ENCODE data around the gene MYBPH. TPM values are rescaled to one million over a fixed set of nuclear protein-coding genes. Genes with fewer than 3 reads are reported as not detected.

Gene MYBPH
- total and polyA plus RNA-seq, 10 of the 15 experiments (the other 5 are each of a cell fraction or from before 2014, with no cell fraction given) = 0.06 to 0.10 TPM; not detected in 8

DNA sequence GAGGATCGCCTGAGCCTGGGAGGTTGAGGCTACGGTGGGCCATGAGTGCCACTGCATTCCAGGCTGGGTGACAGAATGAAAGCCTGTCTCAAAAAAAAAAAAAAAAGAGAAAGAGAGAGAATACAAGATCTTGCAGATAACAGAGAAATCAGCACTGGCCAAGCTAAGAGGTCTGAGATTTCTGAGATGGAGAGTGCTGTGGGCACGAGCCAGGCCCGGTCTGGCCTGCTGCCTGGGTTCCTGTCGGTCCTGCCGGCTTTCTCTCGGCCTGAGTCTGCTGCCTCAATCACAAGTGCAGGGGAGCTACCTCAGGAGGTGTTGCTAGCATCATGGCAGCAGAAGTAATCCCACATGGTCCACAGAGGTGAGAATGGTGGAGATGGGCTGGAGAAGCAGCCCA lies 29.1 kb downstream of the MYBPH start:
- no TSS peak for BruUV-seq (replicated peaks)
- intact Hi-C loops (cut with micrococcal nuclease; ENCODE audit: unreplicated experiment) (no loop called here), in situ Hi-C loops (cut with MboI) (no loop called here)
- Histone ChIP-seq H3K9ac (ENCODE audit: control insufficient read depth, insufficient read depth, low read length) (no peak overlapping the region), H2AFZ (ENCODE audit: control insufficient read depth, low read depth, low read length) (no peak overlapping the region), H4K20me1 (ENCODE audit: control insufficient read depth, insufficient read depth) (no peaks in the 10 kb centered on the region), H3K4me3 (no peak overlapping the region), H3K4me1 (ENCODE audit: control insufficient read depth, insufficient read depth, low read length) (no peaks in the 10 kb centered on the region), H3K9me3 (replicated peaks; ENCODE audit: control insufficient read depth, insufficient read depth, low read length) (no peaks in the 10 kb centered on the region), H3K27me3 (replicated peaks in 1 of 2; ENCODE audit: control insufficient read depth in 2 of 2, insufficient read depth in 2 of 2, low read length in 1 of 2) (peaks cover 0 to 4% of the 10 kb centered on the region in 2 experiments; a peak in 3 of 4 replicates), H3K4me2 (ENCODE audit: control insufficient read depth, insufficient read depth) (no peak overlapping the region), H3K79me2 (ENCODE audit: control insufficient read depth, insufficient read depth, low read length) (no peaks in the 10 kb centered on the region), H3K36me3 (ENCODE audit: control insufficient read depth in 2 of 2, insufficient read depth in 2 of 2, low read length in 1 of 2) (no peaks in the 10 kb centered on the region), H3K27ac (ENCODE audit: control insufficient read depth, insufficient read depth) (no peak overlapping the region)
- CTCF ChIA-PET = interaction anchor here (0.6 kb wide), 1 partner anchor 192 kb away, joined by 3 read pairs; no protein-coding TSS in a partner anchor
- POLR2A ChIA-PET = interaction anchor here (0.7 kb wide), 1 partner anchor 460 kb away, joined by 6 read pairs; no protein-coding TSS in a partner anchor
- WGBS (ENCODE audit: insufficient coverage, insufficient replicate concordance, low lambda C conversion rate, missing lambda C conversion rate) = 7% methylated on average over 7 of the region's 7 CpGs
- SMC1A ChIA-PET (ENCODE audit: uncharacterized antibody, unreplicated experiment) = interaction anchor here (0.9 kb wide), 1 partner anchor 14 kb away, joined by 3 read pairs; no protein-coding TSS in a partner anchor
- FAIRE-seq = no peak
- ATAC-seq = no peak
- RAD21 ChIA-PET (ENCODE audit: unreplicated experiment) = no interaction called here
- TF ChIP-seq RELA (IDR thresholded peaks at IDR 0.05; ENCODE audit: borderline replicate concordance, partially characterized antibody) (no peak), TCF12 (IDR thresholded peaks at IDR 0.05; ENCODE audit: low read depth, low read length) (no peak), KLF5 (IDR thresholded peaks at IDR 0.05; ENCODE audit: partially characterized antibody) (no peak), YBX1 (IDR thresholded peaks at IDR 0.05) (no peak), SPI1 (IDR thresholded peaks at IDR 0.05; ENCODE audit: borderline replicate concordance, insufficient read depth, low read depth, low read length) (no peak), NFYA (IDR thresholded peaks at IDR 0.05; ENCODE audit: borderline replicate concordance, low read depth, low read length) (no peak)
- no peak for DNase-seq (ENCODE audit: low read depth, low spot score)

DNA sequence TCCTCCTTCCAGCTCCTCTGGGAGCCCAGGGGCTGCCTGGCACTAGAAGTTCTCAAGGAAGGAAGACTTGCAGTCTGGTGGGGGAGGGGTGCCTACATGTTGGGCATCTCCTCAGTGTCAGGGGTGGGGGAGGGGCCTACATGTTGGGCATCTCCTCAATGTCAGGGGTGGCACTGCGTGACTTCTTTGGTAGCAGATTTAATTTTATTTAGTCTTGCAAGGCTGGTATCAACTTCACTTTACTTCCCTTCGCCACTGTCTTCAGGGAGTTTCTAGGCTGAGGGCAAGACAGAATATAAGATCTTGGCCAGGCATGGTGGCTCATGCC lies 29.6 kb downstream of the MYBPH start:
- no peak for ATAC-seq
- POLR2A ChIA-PET = interaction anchor here (0.7 kb wide), 1 partner anchor 461 kb away, joined by 6 read pairs; no protein-coding TSS in a partner anchor
- TF ChIP-seq CREM (IDR thresholded peaks at IDR 0.05; ENCODE audit: low read depth) = no peak
- WGBS (ENCODE audit: insufficient coverage, insufficient replicate concordance, low lambda C conversion rate, missing lambda C conversion rate) = 0% methylated on average over 2 of the region's 2 CpGs
- intact Hi-C loops (cut with micrococcal nuclease; ENCODE audit: unreplicated experiment) = no loop called here
- RAD21 ChIA-PET (ENCODE audit: unreplicated experiment) = no interaction called here
- H3K4me2 ChIP-seq (ENCODE audit: control insufficient read depth, insufficient read depth) = no peak overlapping the region
- SMC1A ChIA-PET (ENCODE audit: uncharacterized antibody, unreplicated experiment) = interaction anchor here (0.9 kb wide), 1 partner anchor 14 kb away, joined by 3 read pairs; no protein-coding TSS in a partner anchor
- H2AFZ ChIP-seq (ENCODE audit: control insufficient read depth, low read depth, low read length) = no peak overlapping the region
- CTCF ChIA-PET = interaction anchor here (0.6 kb wide), 1 partner anchor 192 kb away, joined by 3 read pairs; no protein-coding TSS in a partner anchor
- H3K79me2 ChIP-seq (ENCODE audit: control insufficient read depth, insufficient read depth, low read length) = no peaks in the 10 kb centered on the region
- H3K36me3 ChIP-seq (ENCODE audit: control insufficient read depth in 2 of 2, insufficient read depth in 2 of 2, low read length in 1 of 2) = no peaks in the 10 kb centered on the region
- no peak for FAIRE-seq
- BruUV-seq (replicated peaks) = no TSS peak
- no peaks in the 10 kb centered on the region for H4K20me1 ChIP-seq (ENCODE audit: control insufficient read depth, insufficient read depth)
- peaks cover 0 to 4% of the 10 kb centered on the region in 2 experiments; a peak in 3 of 4 replicates for H3K27me3 ChIP-seq (replicated peaks in 1 of 2; ENCODE audit: control insufficient read depth in 2 of 2, insufficient read depth in 2 of 2, low read length in 1 of 2)
- DNase-seq (ENCODE audit: low read depth, low spot score) = no peak
- H3K9ac ChIP-seq (ENCODE audit: control insufficient read depth, insufficient read depth, low read length) = no peak overlapping the region
- H3K9me3 ChIP-seq (replicated peaks; ENCODE audit: control insufficient read depth, insufficient read depth, low read length) = no peaks in the 10 kb centered on the region
- H3K4me3 ChIP-seq = no peak overlapping the region
- in situ Hi-C loops (cut with MboI) = no loop called here
- H3K27ac ChIP-seq (ENCODE audit: control insufficient read depth, insufficient read depth) = no peak overlapping the region
- H3K4me1 ChIP-seq (ENCODE audit: control insufficient read depth, insufficient read depth, low read length) = no peaks in the 10 kb centered on the region
